Neuronal stem cell (in vitro differentiated cells): ENCODE measurements around the gene CAMK1D.
A peak's percentile ranks its signal among the peaks of the same experiment; 100 is the strongest.

Experiments
- DNase-seq: peaks from one replicate; pipeline ENCODE4 v3.0.0-alpha.2; 2013; ENCODE audit warnings: low spot score
- H2AFZ ChIP-seq: one replicate; pipeline ENCODE4 v1.6.1; 2013; ENCODE audit warnings: mild to moderate bottlenecking, low read length, inconsistent platforms
- H2AK5ac ChIP-seq: 2 replicates; pipeline ENCODE4 v1.6.1; 2013; ENCODE audit warnings: low read depth, mild to moderate bottlenecking, inconsistent platforms, low read length, moderate library complexity, mixed read lengths
- H2BK120ac ChIP-seq: 2 replicates; pipeline ENCODE4 v1.6.1; 2013; ENCODE audit warnings: low read depth, mild to moderate bottlenecking, inconsistent platforms, low read length, moderate library complexity, mixed read lengths
- H2BK12ac ChIP-seq: one replicate; pipeline ENCODE4 v1.6.1; 2013; ENCODE audit warnings: low read length, inconsistent platforms
- H2BK15ac ChIP-seq: 2 replicates; pipeline ENCODE4 v1.6.1; 2013; ENCODE audit warnings: mild to moderate bottlenecking, low read length, inconsistent platforms, mixed read lengths
- H2BK5ac ChIP-seq: one replicate; pipeline ENCODE4 v1.6.1; 2013; ENCODE audit warnings: inconsistent platforms, mild to moderate bottlenecking, low read length, moderate library complexity
- H3K14ac ChIP-seq: one replicate; pipeline ENCODE4 v1.6.1; 2013; ENCODE audit warnings: low read length, inconsistent platforms
- H3K18ac ChIP-seq: 2 replicates; pipeline ENCODE4 v1.6.1; 2013; ENCODE audit warnings: low read length, inconsistent platforms
- H3K23ac ChIP-seq: 2 replicates; pipeline ENCODE4 v1.6.1; 2013; ENCODE audit warnings: low read depth, mild to moderate bottlenecking, mixed read lengths, low read length, inconsistent platforms; ENCODE audit not compliant: poor library complexity
- H3K27ac ChIP-seq: replicated peaks from 3 replicates; pipeline ENCODE4 v1.5.1; 2013; ENCODE audit warnings: low read length, inconsistent platforms
- H3K27me3 ChIP-seq, 3 experiments: 2 replicates each; pipeline ENCODE4 v1.6.1; 2013; ENCODE audit warnings: low read length in 3 of 3, mild to moderate bottlenecking in 2 of 3, inconsistent platforms in 1 of 3, low read depth in 1 of 3, mixed read lengths in 1 of 3, moderate library complexity in 1 of 3; ENCODE audit not compliant: control insufficient read depth in 3 of 3, insufficient read depth in 3 of 3
- H3K36me3 ChIP-seq, 2 donors: replicated peaks in 1 of 2; 2 replicates each; pipeline ENCODE4 v1.6.1; 2013; ENCODE audit warnings: low read length in 2 of 2; ENCODE audit not compliant: control insufficient read depth in 2 of 2, insufficient read depth in 2 of 2
- H3K4ac ChIP-seq: 2 replicates; pipeline ENCODE4 v1.6.1; 2013; ENCODE audit warnings: inconsistent platforms, mild to moderate bottlenecking, low read length, moderate library complexity
- H3K4me1 ChIP-seq, 2 donors: 1 replicate in 1 of 2; 2 replicates in 1 of 2; pipeline ENCODE4 v1.6.1; 2013; ENCODE audit warnings: low read length in 2 of 2, low read depth in 1 of 2; ENCODE audit not compliant: control insufficient read depth in 2 of 2, insufficient read depth in 1 of 2
- H3K4me2 ChIP-seq: one replicate; pipeline ENCODE4 v1.6.1; 2013; ENCODE audit warnings: mild to moderate bottlenecking, low read length, inconsistent platforms; ENCODE audit not compliant: insufficient read depth, poor library complexity, severe bottlenecking
- H3K4me3 ChIP-seq, 2 donors: 2 replicates each; pipeline ENCODE4 v1.5.1; 2013; ENCODE audit warnings: low read length in 2 of 2, mild to moderate bottlenecking in 2 of 2, inconsistent platforms in 1 of 2, moderate library complexity in 1 of 2
- H3K79me1 ChIP-seq: one replicate; pipeline ENCODE4 v1.6.1; 2013; ENCODE audit warnings: low read depth, mild to moderate bottlenecking, inconsistent platforms, low read length, moderate library complexity
- H3K9ac ChIP-seq: one replicate; pipeline ENCODE4 v1.6.1; 2013; ENCODE audit warnings: mild to moderate bottlenecking, low read depth, low read length, inconsistent platforms; ENCODE audit not compliant: poor library complexity
- H3K9me3 ChIP-seq, 2 donors: replicated peaks in 1 of 2; 2 replicates each; pipeline versions ENCODE3 to v1.6.1; 2013; ENCODE audit warnings: low read length in 2 of 2, mild to moderate bottlenecking in 2 of 2, inconsistent platforms in 1 of 2, low read depth in 1 of 2, mixed read lengths in 1 of 2, moderate library complexity in 1 of 2; ENCODE audit not compliant: control insufficient read depth in 2 of 2, insufficient read depth in 1 of 2
- H4K8ac ChIP-seq: one replicate; pipeline ENCODE4 v1.6.1; 2013; ENCODE audit warnings: low read depth, mild to moderate bottlenecking, inconsistent platforms, low read length, moderate library complexity
- H4K91ac ChIP-seq: one replicate; pipeline ENCODE4 v1.6.1; 2013; ENCODE audit warnings: low read length, low read depth, mild to moderate bottlenecking, inconsistent platforms; ENCODE audit not compliant: poor library complexity
- WGBS, 2 donors: extraction: QIAGEN DNeasy Blood & Tissue Kit; methylation state at CpG; one replicate each; pipeline ENCODE4 v1.1.7; 2013; ENCODE audit warnings: missing lambda C conversion rate in 2 of 2, mixed read lengths in 1 of 2; ENCODE audit not compliant: insufficient read length in 2 of 2, insufficient replicate concordance in 1 of 2; ENCODE audit errors: extremely low coverage in 2 of 2; 5-methylcytosine and 5-hydroxymethylcytosine counted together

The CAMK1D gene

GRCh38 chr10:12419262-12419847 is 70.0 kb downstream of the CAMK1D start:
- Histone ChIP-seq H3K27ac (no peak overlapping the region), H3K18ac (no peak overlapping the region)

GRCh38 chr10:12420530-12421120 is 71.3 kb downstream of the CAMK1D start:
- Histone ChIP-seq H2BK120ac (no peak overlapping the region), H3K9me3 (no peaks in the 10 kb centered on the region), H3K4ac (no peak overlapping the region), H3K27ac (no peak overlapping the region), H3K27me3 (no peaks in the 10 kb centered on the region), H2AK5ac (no peak overlapping the region), H4K91ac (no peak overlapping the region), H3K4me3 (no peak overlapping the region), H3K23ac (no peak overlapping the region), H2BK15ac (no peak overlapping the region), H3K9ac (no peak overlapping the region), H3K4me2 (no peak overlapping the region), H3K14ac (no peak overlapping the region), H2AFZ (no peak overlapping the region), H4K8ac (no peak overlapping the region), H3K36me3 (no peaks in the 10 kb centered on the region), H3K18ac (no peak overlapping the region), H2BK5ac (no peak overlapping the region), H2BK12ac (no peak overlapping the region), H3K4me1 (no peaks in the 10 kb centered on the region), H3K79me1 (peaks cover 1% of the 10 kb centered on the region)
- WGBS, 2 donors = no CpG with 5 or more reads among the region's 7 CpGs
- no peak for DNase-seq

More at GRCh38 chr10:12419262-12419847, 70.0 kb downstream of the CAMK1D start:
- WGBS, 2 donors = no CpG with 5 or more reads among the region's 9 CpGs
- Histone ChIP-seq H2BK5ac (no peak overlapping the region), H3K4me2 (no peak overlapping the region), H3K9ac (no peak overlapping the region), H3K27me3 (no peaks in the 10 kb centered on the region), H3K23ac (no peak overlapping the region), H3K4me1 (no peaks in the 10 kb centered on the region), H3K4me3 (no peak overlapping the region), H4K91ac (no peak overlapping the region), H3K79me1 (peaks cover 1% of the 10 kb centered on the region), H2AK5ac (no peak overlapping the region), H3K14ac (no peak overlapping the region), H4K8ac (no peak overlapping the region), H3K4ac (no peak overlapping the region), H3K9me3 (no peaks in the 10 kb centered on the region), H3K36me3 (no peaks in the 10 kb centered on the region), H2BK120ac (no peak overlapping the region), H2BK12ac (no peak overlapping the region), H2BK15ac (no peak overlapping the region), H2AFZ (no peak overlapping the region)
- DNase-seq = no peak

GRCh38 chr10:12422189-12422588 is 72.8 kb downstream of the CAMK1D start:
- no peak overlapping the region for H3K4me2 ChIP-seq
- no peak overlapping the region for H3K9ac ChIP-seq
- H3K14ac ChIP-seq = no peak overlapping the region
- no peak overlapping the region for H2AK5ac ChIP-seq
- H2BK12ac ChIP-seq = no peak overlapping the region
- no peaks in the 10 kb centered on the region for H3K79me1 ChIP-seq
- no peak overlapping the region for H4K8ac ChIP-seq
- H4K91ac ChIP-seq = no peak overlapping the region
- no peak overlapping the region for H2BK120ac ChIP-seq
- no peaks in the 10 kb centered on the region for H3K36me3 ChIP-seq
- H3K27me3 ChIP-seq = no peaks in the 10 kb centered on the region
- H3K27ac ChIP-seq = no peak overlapping the region
- H2BK5ac ChIP-seq = no peak overlapping the region
- no peak overlapping the region for H3K18ac ChIP-seq
- H3K4me3 ChIP-seq = no peak overlapping the region
- H3K4ac ChIP-seq = no peak overlapping the region
- DNase-seq = no peak
- H3K9me3 ChIP-seq = no peaks in the 10 kb centered on the region
- no peaks in the 10 kb centered on the region for H3K4me1 ChIP-seq
- H3K23ac ChIP-seq = no peak overlapping the region
- H2AFZ ChIP-seq = no peak overlapping the region
- WGBS, 2 donors = no CpG with 5 or more reads among the region's 10 CpGs
- H2BK15ac ChIP-seq = no peak overlapping the region

- Histone ChIP-seq H3K23ac (peak overlapping the region; percentile 58), H3K4me1 (no peaks in the 10 kb centered on the region), H4K8ac (no peak overlapping the region), H3K79me1 (no peaks in the 10 kb centered on the region), H3K27ac (no peak overlapping the region), H2AFZ (no peak overlapping the region), H3K27me3 (no peaks in the 10 kb centered on the region), H3K18ac (no peak overlapping the region), H3K9me3 (no peaks in the 10 kb centered on the region), H2BK12ac (no peak overlapping the region), H3K4me2 (no peak overlapping the region), H2BK15ac (no peak overlapping the region), H2AK5ac (no peak overlapping the region), H3K4ac (no peak overlapping the region), H3K4me3 (no peak overlapping the region), H4K91ac (no peak overlapping the region), H3K36me3 (no peaks in the 10 kb centered on the region), H2BK120ac (no peak overlapping the region), H3K14ac (peak overlapping the region; percentile 17), H2BK5ac (no peak overlapping the region), H3K9ac (no peak overlapping the region)
- no peak for DNase-seq
- no CpG with 5 or more reads among the region's 14 CpGs for WGBS, 2 donors
Measured at GRCh38 chr10:12423896-12424295, 74.5 kb downstream of the CAMK1D start.
